ENCODE measurements around the gene KIF3C. TPM values are rescaled to one million over a fixed set of nuclear protein-coding genes. Genes with fewer than 3 reads are reported as not detected.

Gene KIF3C
- total and polyA plus RNA-seq, 3 donors from 2014 or later = 7.1 to 9.8 (median 8.7) TPM

- Histone ChIP-seq H3K9me3 (no peaks in the 10 kb centered on the region), H3K36me3 (ENCODE audit: low read depth, missing control alignments) (no peaks in the 10 kb centered on the region), H3K4me3 (no peak overlapping the region), H3K27ac (no peak overlapping the region), H3K27me3 (no peaks in the 10 kb centered on the region), H3K4me1 (peaks cover 15% of the 10 kb centered on the region)
- WGBS, 2 donors = 91 to 93% methylated on average over 2 of the region's 2 CpGs
- no peak for DNase-seq
- no peak for TF ChIP-seq POLR2A (IDR thresholded peaks at IDR 0.05)
- no peak for TF ChIP-seq CTCF (IDR thresholded peaks at IDR 0.05)
- intact Hi-C loops (cut with DNase I; ENCODE audit: low total_unique reads) = no loop called here
Observed at GRCh38 chr2:25933622-25934021, 48.7 kb downstream of the KIF3C start.

GRCh38 chr2:25929789-25930473, 52.4 kb downstream of the KIF3C start:
- H3K4me1 ChIP-seq = no peaks in the 10 kb centered on the region
- H3K27ac ChIP-seq = no peak overlapping the region
- TF ChIP-seq POLR2A (IDR thresholded peaks at IDR 0.05) (no peak), CTCF (IDR thresholded peaks at IDR 0.05) (no peak)
- 97 to 99% methylated on average over 14 of the region's 14 CpGs for WGBS, 2 donors
- intact Hi-C loops (cut with DNase I; ENCODE audit: low total_unique reads) = no loop called here
- H3K36me3 ChIP-seq (ENCODE audit: low read depth, missing control alignments) = no peaks in the 10 kb centered on the region
- no peak for DNase-seq
- no peak overlapping the region for H3K4me3 ChIP-seq
- H3K9me3 ChIP-seq = no peaks in the 10 kb centered on the region
- no peaks in the 10 kb centered on the region for H3K27me3 ChIP-seq

GRCh38 chr2:25928668-25929067, 53.6 kb downstream of the KIF3C start:
- no peaks in the 10 kb centered on the region for H3K36me3 ChIP-seq (ENCODE audit: low read depth, missing control alignments)
- H3K4me1 ChIP-seq = no peaks in the 10 kb centered on the region
- TF ChIP-seq POLR2A (IDR thresholded peaks at IDR 0.05) (no peak), CTCF (IDR thresholded peaks at IDR 0.05) (no peak)
- 93 to 94% methylated on average over 18 of the region's 18 CpGs for WGBS, 2 donors
- DNase-seq = no peak
- no peaks in the 10 kb centered on the region for H3K9me3 ChIP-seq
- no peak overlapping the region for H3K4me3 ChIP-seq
- H3K27me3 ChIP-seq = no peaks in the 10 kb centered on the region
- H3K27ac ChIP-seq = no peak overlapping the region
- intact Hi-C loops (cut with DNase I; ENCODE audit: low total_unique reads) = no loop called here

- Histone ChIP-seq H3K36me3 (ENCODE audit: low read depth, missing control alignments) (no peaks in the 10 kb centered on the region), H3K27ac (no peak overlapping the region), H3K4me3 (no peak overlapping the region), H3K4me1 (no peaks in the 10 kb centered on the region), H3K27me3 (no peaks in the 10 kb centered on the region), H3K9me3 (no peaks in the 10 kb centered on the region)
- no peak for TF ChIP-seq CTCF (IDR thresholded peaks at IDR 0.05)
- TF ChIP-seq POLR2A (IDR thresholded peaks at IDR 0.05) = no peak
- intact Hi-C loops (cut with DNase I; ENCODE audit: low total_unique reads) = no loop called here
- WGBS, 2 donors = 85 to 87% methylated on average over 18 of the region's 18 CpGs
- DNase-seq = no peak
Observed at GRCh38 chr2:25926984-25927756, 55.1 kb downstream of the KIF3C start.

Data from testis (tissue), 3 donors.